ENCODE measurements around the gene ASPSCR1. TPM values are rescaled to one million over a fixed set of nuclear protein-coding genes. Genes with fewer than 3 reads are reported as not detected.

ASPSCR1 gene
- total and polyA plus RNA-seq, 2 of the 8 experiments (the other 6 are each of a cell fraction or from before 2014, with no cell fraction given): 33.3 to 43.7 TPM

GRCh38 chr17:81999587-81999975, 22.2 kb downstream of the ASPSCR1 start:
- H3K4me2 ChIP-seq (ENCODE audit: insufficient read depth in 1 of 2, low read depth in 2 of 2, low read length in 2 of 2): no peak overlapping the region
- 96% methylated on average over 10 of the region's 12 CpGs; no CpG with 5 or more reads in 1 of the 2 experiments for WGBS, 2 experiments (ENCODE audit: extremely low coverage in 1 of 2, insufficient coverage in 1 of 2, insufficient read length in 1 of 2, insufficient replicate concordance in 2 of 2, low coverage in 1 of 2, low lambda C conversion rate in 2 of 2, missing lambda C conversion rate in 1 of 2)
- no peak overlapping the region for H2AK5ac ChIP-seq (ENCODE audit: low read depth, low read length)
- H3K79me2 ChIP-seq (ENCODE audit: control insufficient read depth in 1 of 2, insufficient read depth in 2 of 2, low read length in 2 of 2): no peaks in the 10 kb centered on the region
- ChIA-PET CTCF (ENCODE audit: partially characterized antibody) (no interaction called here), POLR2A (ENCODE audit: partially characterized antibody) (no interaction called here)
- H2BK12ac ChIP-seq (ENCODE audit: low read depth, low read length): no peak overlapping the region
- H3K23ac ChIP-seq (ENCODE audit: insufficient read length): no peak overlapping the region
- peaks cover 3% of the 10 kb centered on the region; the same call in 1 of the 2 replicates for H3K79me1 ChIP-seq (ENCODE audit: low read depth, low read length)
- no peak overlapping the region for H4K5ac ChIP-seq (ENCODE audit: insufficient read length, low read depth, low read length)
- no peak overlapping the region for H4K91ac ChIP-seq (replicated peaks; ENCODE audit: insufficient read length, low read length)
- H3K4me1 ChIP-seq (replicated peaks in 1 of 4; ENCODE audit: control insufficient read depth in 3 of 4, insufficient read depth in 4 of 4, low read length in 3 of 4): no peaks in the 10 kb centered on the region
- H2BK15ac ChIP-seq (ENCODE audit: low read length): no peak overlapping the region
- H3K23me2 ChIP-seq (ENCODE audit: low read depth, low read length): no peaks in the 10 kb centered on the region
- H3K9ac ChIP-seq (replicated peaks in 1 of 4; ENCODE audit: extremely low read depth in 1 of 4, low read depth in 3 of 4, low read length in 3 of 4): no peak overlapping the region
- no peak overlapping the region for H3K4me3 ChIP-seq (ENCODE audit: extremely low read depth in 1 of 4, insufficient read depth in 2 of 4, low read depth in 3 of 4, low read length in 4 of 4)
- no peaks in the 10 kb centered on the region for H3K36me3 ChIP-seq (ENCODE audit: control insufficient read depth in 2 of 4, insufficient read depth in 4 of 4, low read length in 3 of 4)
- no peak overlapping the region for H3K18ac ChIP-seq (ENCODE audit: extremely low read depth, low read length)
- no peak overlapping the region for H3K56ac ChIP-seq (replicated peaks; ENCODE audit: insufficient read length, low read depth, low read length)
- no peak overlapping the region for H2AFZ ChIP-seq (ENCODE audit: low read length)
- no peak overlapping the region for H2BK20ac ChIP-seq (ENCODE audit: low read length)
- no peak overlapping the region for H4K8ac ChIP-seq (ENCODE audit: extremely low read depth, insufficient read depth, low read length)
- H4K20me1 ChIP-seq (replicated peaks in 1 of 2; ENCODE audit: control insufficient read depth in 1 of 2, insufficient read depth in 2 of 2, low read length in 2 of 2): peaks cover 0 to 4% of the 10 kb centered on the region in 2 experiments
- no peaks in the 10 kb centered on the region for H3K27me3 ChIP-seq (replicated peaks in 1 of 4; ENCODE audit: control insufficient read depth in 3 of 4, extremely low read depth in 1 of 4, insufficient read depth in 3 of 4, low read length in 3 of 4)
- no peak overlapping the region for H2BK5ac ChIP-seq (ENCODE audit: low read depth, low read length)
- no peak overlapping the region for H2BK120ac ChIP-seq (replicated peaks; ENCODE audit: low read depth, low read length)
- FAIRE-seq (no peak), DNase-seq (ENCODE audit: low read depth in 1 of 2, low spot score in 2 of 2) (no peak)
- no peak overlapping the region for H3K27ac ChIP-seq (ENCODE audit: low read depth, low read length)
- H3K9me3 ChIP-seq (ENCODE audit: insufficient read depth in 2 of 2, low read depth in 1 of 2, low read length in 1 of 2): no peaks in the 10 kb centered on the region
- H3K4ac ChIP-seq (replicated peaks; ENCODE audit: insufficient read length, low read depth, low read length): no peak overlapping the region
- H3K14ac ChIP-seq (ENCODE audit: insufficient read length): no peak overlapping the region
- TF ChIP-seq CTBP2 (IDR thresholded peaks at IDR 0.05; ENCODE audit: borderline replicate concordance, insufficient read depth, insufficient read length, low read length) (no peak), TAF7 (optimal IDR thresholded peaks at IDR 0.05; ENCODE audit: borderline replicate concordance, low read depth, low read length) (no peak), POLR2AphosphoS5 (IDR thresholded peaks at IDR 0.05; ENCODE audit: low read depth, low read length) (no peak), CHD2 (IDR thresholded peaks at IDR 0.05; ENCODE audit: low read length) (no peak), CHD1 (IDR thresholded peaks at IDR 0.05; ENCODE audit: low read depth, low read length) (no peak), FOSL1 (IDR thresholded peaks at IDR 0.05; ENCODE audit: insufficient read depth, low read depth, low read length) (no peak), SIX5 (IDR thresholded peaks at IDR 0.05; ENCODE audit: low read depth, low read length) (no peak), JUN (IDR thresholded peaks at IDR 0.05; ENCODE audit: low read depth, low read length) (no peak), USF2 (IDR thresholded peaks at IDR 0.05; ENCODE audit: low read length) (no peak), CEBPB (IDR thresholded peaks at IDR 0.05; ENCODE audit: low read depth, low read length) (no peak), SP1 (IDR thresholded peaks at IDR 0.05; ENCODE audit: low read depth, low read length) (no peak), SUZ12 (IDR thresholded peaks at IDR 0.05; ENCODE audit: low read length) (no peak), YY1 (IDR thresholded peaks at IDR 0.05; ENCODE audit: low read depth, low read length) (no peak), SIRT6 (IDR thresholded peaks at IDR 0.05; ENCODE audit: low read length) (no peak), SP2 (IDR thresholded peaks at IDR 0.05; ENCODE audit: low read length) (no peak), KDM5A (IDR thresholded peaks at IDR 0.05; ENCODE audit: low read length) (no peak)
